ENCODE measurements around the gene TYMP. TPM values are rescaled to one million over a fixed set of nuclear protein-coding genes. Genes with fewer than 3 reads are reported as not detected.
A peak's percentile ranks its signal among the peaks of the same experiment; 100 is the strongest.

TYMP gene
- total RNA-seq, 1 experiment from 2014 or later = 41.0 TPM

DNA sequence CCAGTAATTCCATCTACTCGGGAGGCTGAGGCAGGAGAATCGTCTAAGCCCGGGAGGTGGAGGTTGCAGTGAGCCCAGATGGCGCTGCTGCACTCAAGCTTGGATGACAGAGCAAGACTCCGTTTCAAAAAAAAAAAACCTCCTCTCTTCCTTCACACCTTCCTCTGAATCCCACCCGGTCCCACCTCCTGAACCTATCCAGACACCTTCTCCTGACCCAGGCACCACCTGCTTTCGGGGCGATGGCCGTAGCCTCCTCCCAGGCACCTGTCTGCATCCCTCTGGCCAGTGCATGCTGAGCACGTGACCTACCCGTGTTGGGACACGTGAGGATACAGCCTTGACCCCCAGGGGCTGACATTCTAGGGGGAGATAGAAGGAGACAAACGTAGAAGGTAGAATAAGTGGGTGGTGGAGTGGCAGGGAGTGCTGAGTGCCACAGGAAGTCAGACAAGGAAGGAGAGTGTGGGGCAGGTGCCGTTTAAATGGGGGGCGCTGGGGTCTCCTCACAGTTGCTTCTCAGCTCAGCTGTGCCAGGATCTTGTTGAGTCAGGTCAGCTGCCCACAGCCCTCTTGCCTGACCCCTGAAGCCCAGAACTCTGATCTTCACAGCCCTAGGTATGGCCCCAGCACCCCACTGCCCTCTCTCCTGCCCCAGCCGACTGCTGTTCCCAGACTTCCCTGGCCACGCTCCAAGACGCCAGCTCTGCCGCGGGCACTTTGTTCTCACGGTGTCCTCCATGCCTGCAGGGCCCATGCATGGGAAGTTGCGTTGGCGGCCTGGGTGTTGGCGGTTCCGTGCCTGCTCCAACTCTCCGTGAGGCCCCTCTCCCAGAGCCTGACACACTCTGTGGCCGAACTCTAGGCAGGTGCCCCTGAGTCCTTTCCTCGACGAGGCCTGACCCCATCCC, 44.3 kb downstream of the TYMP start:
- no peak overlapping the region for H3K27ac Mint-ChIP-seq (ENCODE audit: low read depth, unreplicated experiment)
- ChIA-PET POLR2A (interaction anchor here (0.6 to 0.7 kb wide), 2 partner anchors 20 to 59 kb away, joined by 3 read pairs; no protein-coding TSS in a partner anchor), CTCF (interaction anchor here (0.6 to 1.3 kb wide), 4 partner anchors 9 to 135 kb away, joined by 3 to 6 read pairs (median 3); no protein-coding TSS in a partner anchor)
- no peak overlapping the region for H3K4me3 Mint-ChIP-seq (ENCODE audit: unreplicated experiment)
- TF ChIP-seq CTCF (IDR thresholded peaks at IDR 0.05; ENCODE audit: unreplicated experiment) = no peak
- intact Hi-C loops (cut with micrococcal nuclease) = loop anchor here (2.0 kb wide), 1 partner anchor 13 kb away; no protein-coding TSS in a partner anchor
- TSS peak; percentile 23 for BruUV-seq (replicated peaks)
- H3K36me3 Mint-ChIP-seq (ENCODE audit: insufficient read depth, unreplicated experiment) = no peaks in the 10 kb centered on the region
- H3K9me3 Mint-ChIP-seq (ENCODE audit: unreplicated experiment) = no peaks in the 10 kb centered on the region
- H3K4me1 Mint-ChIP-seq (ENCODE audit: insufficient read depth, unreplicated experiment) = peaks cover 15% of the 10 kb centered on the region
- DNase-seq (ENCODE audit: unreplicated experiment) = peak; percentile 68
- no peaks in the 10 kb centered on the region for H3K27me3 Mint-ChIP-seq (ENCODE audit: insufficient read depth, unreplicated experiment)

GRCh38 chr22:50483977-50484853, 45.6 kb downstream of the TYMP start:
- H3K36me3 Mint-ChIP-seq (ENCODE audit: insufficient read depth, unreplicated experiment) = no peaks in the 10 kb centered on the region
- ChIA-PET CTCF (interaction anchor here (0.6 to 1.3 kb wide), 4 partner anchors 11 to 240 kb away, joined by 3 to 7 read pairs (median 6); no protein-coding TSS in a partner anchor), POLR2A (interaction anchor here (0.7 kb wide), 1 partner anchor 17 kb away, joined by 3 read pairs; no protein-coding TSS in a partner anchor)
- peaks cover 15% of the 10 kb centered on the region for H3K4me1 Mint-ChIP-seq (ENCODE audit: insufficient read depth, unreplicated experiment)
- TF ChIP-seq CTCF (IDR thresholded peaks at IDR 0.05; ENCODE audit: unreplicated experiment) = no peak
- no peaks in the 10 kb centered on the region for H3K9me3 Mint-ChIP-seq (ENCODE audit: unreplicated experiment)
- no peaks in the 10 kb centered on the region for H3K27me3 Mint-ChIP-seq (ENCODE audit: insufficient read depth, unreplicated experiment)
- intact Hi-C loops (cut with micrococcal nuclease) = loop anchor here (2.0 kb wide), 1 partner anchor 15 kb away; no protein-coding TSS in a partner anchor
- DNase-seq (ENCODE audit: unreplicated experiment) = no peak
- H3K27ac Mint-ChIP-seq (ENCODE audit: low read depth, unreplicated experiment) = no peak overlapping the region
- BruUV-seq (replicated peaks) = no TSS peak
- H3K4me3 Mint-ChIP-seq (ENCODE audit: unreplicated experiment) = no peak overlapping the region

DNA sequence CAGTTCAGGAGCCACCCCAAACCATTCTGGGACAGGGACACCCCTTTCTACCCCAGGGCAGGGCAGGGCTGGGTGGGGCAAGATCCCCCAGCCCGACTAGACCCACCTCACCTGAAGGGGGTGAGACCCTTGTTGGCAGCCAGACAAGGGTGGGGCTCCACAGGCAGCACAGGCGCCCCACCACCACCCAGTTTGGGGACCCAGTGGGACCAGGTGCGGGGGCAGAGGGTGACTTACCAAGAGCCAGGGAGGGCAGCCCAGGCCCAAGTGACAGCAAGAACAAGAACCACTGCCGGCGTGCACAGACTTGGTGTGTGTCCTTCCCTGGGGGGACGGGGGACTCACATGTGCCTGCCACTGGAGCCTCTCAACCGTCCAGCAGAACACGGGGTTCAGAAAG, 46.3 kb downstream of the TYMP start:
- Mint-ChIP-seq H3K4me3 (ENCODE audit: unreplicated experiment) (no peak overlapping the region), H3K4me1 (ENCODE audit: insufficient read depth, unreplicated experiment) (peaks cover 15% of the 10 kb centered on the region), H3K36me3 (ENCODE audit: insufficient read depth, unreplicated experiment) (no peaks in the 10 kb centered on the region), H3K27me3 (ENCODE audit: insufficient read depth, unreplicated experiment) (no peaks in the 10 kb centered on the region), H3K27ac (ENCODE audit: low read depth, unreplicated experiment) (no peak overlapping the region), H3K9me3 (ENCODE audit: unreplicated experiment) (no peaks in the 10 kb centered on the region)
- CTCF ChIA-PET = interaction anchor here (0.9 to 1.3 kb wide), 3 partner anchors 12 to 239 kb away, joined by 3 to 7 read pairs (median 5); no protein-coding TSS in a partner anchor
- DNase-seq (ENCODE audit: unreplicated experiment) = no peak
- no TSS peak for BruUV-seq (replicated peaks)
- POLR2A ChIA-PET = interaction anchor here (0.6 to 0.7 kb wide), 2 partner anchors 18 to 122 kb away, joined by 3 read pairs; no protein-coding TSS in a partner anchor
- intact Hi-C loops (cut with micrococcal nuclease) = no loop called here
- TF ChIP-seq CTCF (IDR thresholded peaks at IDR 0.05; ENCODE audit: unreplicated experiment) = no peak
